Activated CD8-positive, alpha-beta T cell treated with anti-CD3 and anti-CD28 coated beads for 36 hours (primary cell): ENCODE measurements around the gene KLHL33. TPM values are rescaled to one million over a fixed set of nuclear protein-coding genes. Genes with fewer than 3 reads are reported as not detected.

Experiments
- ATAC-seq: fragments of 200-7000 bp; cut with Tn5 transposase; one replicate; pipeline ENCODE4 v1.10.0; 2021; ENCODE audit warnings: mild to moderate bottlenecking, moderate library complexity
- CTCF ChIA-PET: fragments of 350-600 bp; sonication (Branson Sonifier 250); formaldehyde crosslinking; loops from one replicate; lab custom pipeline; 2021; ENCODE audit warnings: antibody characterized with exemption; lab: Charles Lee
- POLR2A ChIA-PET: fragments of 350-600 bp; sonication (Branson Sonifier 250); formaldehyde crosslinking; loops from one replicate; lab custom pipeline; 2021; ENCODE audit warnings: antibody characterized with exemption; lab: Charles Lee
- DNase-seq: peaks from one replicate; pipeline ENCODE4 v3.0.0-alpha.2; 2020
- H3K27ac Mint-ChIP-seq: one replicate; pipeline ENCODE4 v1.8.0; 2021; ENCODE audit warnings: mild to moderate bottlenecking, mixed read lengths
- H3K27me3 Mint-ChIP-seq: one replicate; pipeline ENCODE4 v1.8.0; 2021; ENCODE audit warnings: mixed read lengths
- H3K36me3 Mint-ChIP-seq: one replicate; pipeline ENCODE4 v1.8.0; 2021; ENCODE audit warnings: low read depth, mixed read lengths
- H3K4me1 Mint-ChIP-seq: one replicate; pipeline ENCODE4 v1.8.0; 2021; ENCODE audit warnings: low read depth, mixed read lengths
- H3K4me3 Mint-ChIP-seq: one replicate; pipeline ENCODE4 v1.8.0; 2021; ENCODE audit warnings: mild to moderate bottlenecking, moderate library complexity, mixed read lengths
- H3K9me3 Mint-ChIP-seq: one replicate; pipeline ENCODE4 v1.8.0; 2021; ENCODE audit warnings: mixed read lengths
- CTCF ChIP-seq: fragments of 200-600 bp; IDR thresholded peaks from one replicate; pipeline ENCODE4 v1.8.0; 2022; ENCODE audit warnings: antibody characterized with exemption, mild to moderate bottlenecking
- intact Hi-C: fragments of 100-400 bp; cut with micrococcal nuclease; formaldehyde crosslinking; loops from one replicate; pipeline ENCODE4 v1.10.0; 2022
- total RNA-seq, 2 experiments: library from RNA; stranded (reverse); gene quantifications; one replicate each; pipeline ENCODE4 v1.2.3, GENCODE V29; 2021

KLHL33 gene
- under 1 TPM; 0.54 to 0.59 TPM for total RNA-seq

GRCh38 chr14:20435582-20436362 is at the start of gene KLHL33:
Gene KLHL33, minus strand, starts transcription at chr14:20436166. Its CDS starts 355 bp downstream, at chr14:20435811.
- H3K27me3 Mint-ChIP-seq, result no peaks in the 10 kb centered on the region
- no peaks in the 10 kb centered on the region for H3K36me3 Mint-ChIP-seq
- no peak for TF ChIP-seq CTCF
- ChIA-PET CTCF (no interaction called here), POLR2A (interaction anchor here (0.9 to 3.8 kb wide), 3 partner anchors 12 to 92 kb away, joined by 5 to 12 read pairs (median 7); partner anchors contain the start of gene PARP2)
- H3K4me1 Mint-ChIP-seq, result peaks cover 10% of the 10 kb centered on the region
- ATAC-seq, result no peak
- no peak within 1 kb of the TSS for H3K27ac Mint-ChIP-seq
- DNase-seq, result no peak
- H3K9me3 Mint-ChIP-seq, result no peaks in the 10 kb centered on the region
- intact Hi-C loops, result no loop called here
- no peak within 1 kb of the TSS for H3K4me3 Mint-ChIP-seq

GRCh38 chr14:20482382-20482781 is 46.4 kb upstream of the KLHL33 start:
- Mint-ChIP-seq H3K27ac (no peak overlapping the region), H3K4me1 (peaks cover 38% of the 10 kb centered on the region), H3K9me3 (peaks cover 1% of the 10 kb centered on the region), H3K36me3 (peaks cover 16% of the 10 kb centered on the region), H3K4me3 (no peak overlapping the region), H3K27me3 (no peaks in the 10 kb centered on the region)
- DNase-seq (no peak), ATAC-seq (no peak)
- ChIA-PET CTCF (interaction anchor here (1.0 to 1.2 kb wide), 2 partner anchors 19 to 66 kb away, joined by 3 read pairs; no protein-coding TSS in a partner anchor), POLR2A (interaction anchor here (0.7 to 1.4 kb wide), 4 partner anchors 9 to 60 kb away, joined by 3 to 8 read pairs (median 3); partner anchors contain the start of genes PIP4P1 and PNP)
- TF ChIP-seq CTCF, result no peak
- intact Hi-C loops, result no loop called here

GRCh38 chr14:20478894-20479293 is 42.9 kb upstream of the KLHL33 start:
- no peak overlapping the region for H3K27ac Mint-ChIP-seq
- peaks cover 59% of the 10 kb centered on the region for H3K4me1 Mint-ChIP-seq
- DNase-seq (no peak), ATAC-seq (no peak)
- CTCF ChIA-PET, result interaction anchor here (1.7 kb wide), 1 partner anchor 64 kb away, joined by 4 read pairs; no protein-coding TSS in a partner anchor
- no peak overlapping the region for H3K4me3 Mint-ChIP-seq
- H3K36me3 Mint-ChIP-seq, result peaks cover 51% of the 10 kb centered on the region
- peaks cover 1% of the 10 kb centered on the region for H3K9me3 Mint-ChIP-seq
- POLR2A ChIA-PET, result interaction anchor here (1.0 to 5.4 kb wide), 7 partner anchors 9 to 136 kb away, joined by 3 to 46 read pairs (median 5); partner anchors contain the start of genes PARP2, PIP4P1 and PNP
- no peak for TF ChIP-seq CTCF
- intact Hi-C loops, result no loop called here
- H3K27me3 Mint-ChIP-seq, result no peaks in the 10 kb centered on the region

- ChIA-PET POLR2A (interaction anchor here (0.7 to 5.4 kb wide), 9 partner anchors 7 to 134 kb away, joined by 3 to 46 read pairs (median 5); partner anchors contain the start of genes PARP2, PIP4P1 and PNP), CTCF (interaction anchor here (1.1 kb wide), 1 partner anchor 62 kb away, joined by 6 read pairs; no protein-coding TSS in a partner anchor)
- TF ChIP-seq CTCF, result no peak
- Mint-ChIP-seq H3K27me3 (no peaks in the 10 kb centered on the region), H3K4me3 (peak overlapping the region; percentile 2), H3K36me3 (peaks cover 58% of the 10 kb centered on the region), H3K27ac (peak overlapping the region; percentile 94), H3K4me1 (peaks cover 60% of the 10 kb centered on the region), H3K9me3 (peaks cover 1% of the 10 kb centered on the region)
- intact Hi-C loops, result no loop called here
- peak; percentile 65 for ATAC-seq
- DNase-seq, result peak; percentile 34
These were observed 41.4 kb upstream of the KLHL33 start for GRCh38 chr14:20477211-20477876.
